ENCODE data around the gene HRH2. TPM values are rescaled to one million over a fixed set of nuclear protein-coding genes. Genes with fewer than 3 reads are reported as not detected.
"Not testable (repeated sequence)": the region's sequence is repeated elsewhere in the genome, so short reads cannot be mapped to it uniquely, and the experiment has no call there.

The HRH2 gene
- total RNA-seq, 1 donor from 2014 or later: 1.7 TPM

- DNase-seq (ENCODE audit: low spot score): no peak
Observed at GRCh38 chr5:175738602-175739133, 80.8 kb downstream of the HRH2 start.

- no peak for DNase-seq (ENCODE audit: low spot score)
Observed at GRCh38 chr5:175740014-175740413, 82.1 kb downstream of the HRH2 start.

- DNase-seq (ENCODE audit: low spot score): no peak
Observed at GRCh38 chr5:175741556-175741955, 83.7 kb downstream of the HRH2 start.

- DNase-seq (ENCODE audit: low spot score): no peak
Observed at GRCh38 chr5:175742290-175742994, 84.6 kb downstream of the HRH2 start.

GRCh38 chr5:175743676-175744210 lies 85.9 kb downstream of the HRH2 start:
- DNase-seq (ENCODE audit: low spot score): no peak

- no peak for DNase-seq (ENCODE audit: low spot score)
Observed at GRCh38 chr5:175745210-175745609, 87.3 kb downstream of the HRH2 start.

GRCh38 chr5:175746851-175747250 lies 89.0 kb downstream of the HRH2 start:
- no peak for DNase-seq (ENCODE audit: low spot score)

GRCh38 chr5:175747539-175748060 lies 89.7 kb downstream of the HRH2 start:
- no peak for DNase-seq (ENCODE audit: low spot score)

- DNase-seq (ENCODE audit: low spot score): no peak
Observed at GRCh38 chr5:175748650-175749049, 90.8 kb downstream of the HRH2 start.

GRCh38 chr5:175749591-175749990 lies 91.7 kb downstream of the HRH2 start:
- no peak for DNase-seq (ENCODE audit: low spot score)

- no peak for DNase-seq (ENCODE audit: low spot score)
Observed at GRCh38 chr5:175750511-175750931, 92.7 kb downstream of the HRH2 start.

GRCh38 chr5:175751369-175751768 lies 93.5 kb downstream of the HRH2 start:
- DNase-seq (ENCODE audit: low spot score): no peak

- no peak for DNase-seq (ENCODE audit: low spot score)
Observed at GRCh38 chr5:175752826-175753535, 95.1 kb downstream of the HRH2 start.

- no peak for DNase-seq (ENCODE audit: low spot score)
Observed at GRCh38 chr5:175753536-175754402, 95.9 kb downstream of the HRH2 start.

GRCh38 chr5:175759991-175760390 lies 102.1 kb downstream of the HRH2 start:
- DNase-seq (ENCODE audit: low spot score): not testable (repeated sequence)

Other genes with a start within 250 kb of the HRH2 start
- 2.4 TPM for gene DRD1, start 213.9 kb upstream of the HRH2 start, total RNA-seq (ENCODE audit: insufficient read depth, low replicate concordance)
- 24.1 TPM for gene SFXN1, start 179.5 kb upstream of the HRH2 start, total RNA-seq (ENCODE audit: insufficient read depth, low replicate concordance)
- gene CPLX2, start 213.5 kb downstream of the HRH2 start, total RNA-seq (ENCODE audit: insufficient read depth, low replicate concordance): 3.1 TPM